GM10248 (cell line): ENCODE results near the gene COBL.

Source experiments
- CTCF ChIA-PET: fragments of 300-600 bp; sonication (Branson Sonifier 250); formaldehyde crosslinking; extraction: SDS; loops from one replicate; lab custom pipeline; 2021; ENCODE audit warnings: antibody characterized with exemption; lab: Yijun Ruan, JAX
- POLR2A ChIA-PET: fragments of 350-650 bp; sonication (Branson Sonifier 250); formaldehyde crosslinking; extraction: SDS; loops from one replicate; lab custom pipeline; 2020; ENCODE audit warnings: antibody characterized with exemption; lab: Yijun Ruan, JAX
- DNase-seq: peaks from one replicate; pipeline ENCODE4 v3.0.0; 2012; ENCODE audit errors: extremely low spot score
- CTCF ChIP-seq: IDR thresholded peaks from 2 replicates; pipeline ENCODE4 v1.5.1; 2012; ENCODE audit warnings: mild to moderate bottlenecking, low read depth; ENCODE audit errors: extremely low read depth, missing control alignments, control extremely low read depth

The COBL gene

DNA sequence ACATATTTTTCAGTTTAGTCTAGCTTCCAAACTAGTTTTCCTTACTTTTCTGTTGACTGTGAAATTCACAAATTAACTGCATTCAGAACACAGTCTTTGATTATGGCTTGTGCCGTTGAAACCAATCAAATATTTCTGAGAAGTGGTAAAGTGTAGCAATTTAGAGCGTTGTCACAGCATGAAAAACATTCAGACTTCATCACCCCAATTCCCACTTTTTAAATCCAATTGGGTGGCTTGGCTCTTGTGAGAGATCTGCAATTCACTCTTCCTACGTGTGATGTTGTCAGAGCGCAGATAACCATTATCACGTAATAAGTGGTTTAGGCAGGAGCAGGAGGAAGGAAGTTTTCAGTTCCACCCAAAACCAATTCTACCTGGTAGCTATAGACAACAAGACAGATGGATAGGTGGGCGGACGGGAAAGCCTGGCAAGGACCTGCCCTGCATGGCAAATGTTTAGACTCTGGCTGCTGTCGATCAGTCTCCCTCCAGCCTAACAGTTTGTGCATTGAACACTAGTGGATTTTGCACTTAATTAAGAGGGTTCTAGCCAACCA is 8.9 kb downstream of the COBL start:
- CTCF ChIA-PET: no interaction called here
- POLR2A ChIA-PET: no interaction called here

GRCh38 chr7:51306761-51307160 is 9.8 kb downstream of the COBL start:
- DNase-seq: no peak
- POLR2A ChIA-PET: no interaction called here
- no peak for TF ChIP-seq CTCF
- CTCF ChIA-PET: no interaction called here

More for the DNA sequence above, 8.9 kb downstream of the COBL start:
- no peak for TF ChIP-seq CTCF
- DNase-seq: no peak

- ChIA-PET POLR2A (no interaction called here), CTCF (no interaction called here)
- TF ChIP-seq CTCF: no peak
- no peak for DNase-seq
These were observed 11.9 kb downstream of the COBL start for GRCh38 chr7:51304729-51305128.

GRCh38 chr7:51303142-51303525 is 13.5 kb downstream of the COBL start:
- POLR2A ChIA-PET: no interaction called here
- DNase-seq: no peak
- no peak for TF ChIP-seq CTCF
- CTCF ChIA-PET: no interaction called here

GRCh38 chr7:51301806-51302205 is 14.8 kb downstream of the COBL start:
- DNase-seq: no peak
- ChIA-PET POLR2A (no interaction called here), CTCF (no interaction called here)
- TF ChIP-seq CTCF: no peak

DNA sequence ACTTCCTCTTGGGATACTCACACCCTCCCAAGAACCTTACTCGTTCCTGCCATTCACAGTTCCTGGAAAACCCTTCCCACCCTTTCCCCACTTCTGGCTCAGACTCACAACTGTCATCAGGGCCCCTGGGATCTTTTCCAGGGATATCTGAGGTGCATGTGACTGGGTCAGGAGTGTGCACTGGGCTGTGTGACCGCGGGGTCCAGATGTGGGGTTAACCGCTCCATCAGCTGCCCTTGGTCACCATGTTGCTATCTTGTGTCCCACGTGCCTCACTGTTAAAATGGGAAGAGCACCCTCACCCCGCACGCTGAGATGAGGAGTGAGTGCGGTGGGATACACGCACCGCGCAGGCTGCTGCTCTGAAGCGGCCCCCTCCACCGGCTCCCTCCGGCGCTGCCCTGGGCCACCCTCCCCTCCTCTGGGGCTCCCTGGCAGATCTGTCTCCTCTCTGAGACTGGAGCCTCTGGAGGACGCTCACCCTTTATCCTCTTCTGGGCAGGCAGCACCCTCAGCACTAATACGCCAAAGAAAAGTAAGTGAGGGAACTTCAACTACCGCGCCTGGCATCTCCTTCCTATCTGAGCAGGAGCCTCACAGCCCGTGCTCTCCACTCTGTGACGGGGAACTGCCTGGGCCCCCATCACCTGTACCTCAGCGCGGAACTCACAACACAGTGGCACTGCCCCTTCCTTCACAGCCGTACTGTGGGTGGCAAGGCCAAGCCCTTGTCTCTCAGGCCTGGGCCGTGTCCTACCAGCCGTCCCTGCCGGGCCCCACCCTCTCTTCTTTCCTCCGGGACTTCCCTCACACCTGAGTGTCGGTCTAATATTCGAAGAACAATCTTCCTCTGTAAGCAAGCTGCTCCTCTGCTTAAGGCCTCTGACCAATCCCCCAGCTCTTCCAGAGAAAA is 15.6 kb downstream of the COBL start:
- no peak for DNase-seq
- ChIA-PET CTCF (no interaction called here), POLR2A (no interaction called here)
- TF ChIP-seq CTCF: no peak
